NCI-H146 (cell line): ENCODE measurements around the gene PHACTR1.

ENCODE experiments used
- DNase-seq: peaks from one replicate; lab custom pipeline; 2025; lab: John Stamatoyannopoulos, UW

PHACTR1 gene

DNA sequence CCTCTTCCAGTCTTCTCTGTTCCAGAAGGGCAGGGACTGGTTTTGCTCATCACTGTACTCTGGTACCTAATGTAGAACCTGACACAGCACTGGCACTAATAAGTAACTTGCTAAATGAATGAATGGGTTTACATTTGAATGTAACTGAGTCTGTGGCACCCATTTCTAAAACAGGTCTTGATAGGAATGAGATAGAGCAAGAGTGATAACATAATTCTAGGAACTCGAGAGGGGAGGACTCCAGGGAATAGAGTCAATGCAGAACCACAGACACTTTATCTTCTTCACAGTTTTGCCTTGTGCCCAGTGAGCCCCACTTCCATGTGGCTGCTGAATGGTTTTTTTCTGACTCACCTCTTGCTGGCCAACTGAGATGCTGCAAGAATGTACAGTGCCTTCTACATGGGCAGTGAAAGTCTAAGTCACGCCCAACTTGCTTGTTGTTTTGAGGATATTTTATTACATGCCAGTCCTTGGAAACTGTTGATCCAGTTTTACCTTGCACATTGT, 550.6 kb downstream of the PHACTR1 start:
- no peak for DNase-seq

DNA sequence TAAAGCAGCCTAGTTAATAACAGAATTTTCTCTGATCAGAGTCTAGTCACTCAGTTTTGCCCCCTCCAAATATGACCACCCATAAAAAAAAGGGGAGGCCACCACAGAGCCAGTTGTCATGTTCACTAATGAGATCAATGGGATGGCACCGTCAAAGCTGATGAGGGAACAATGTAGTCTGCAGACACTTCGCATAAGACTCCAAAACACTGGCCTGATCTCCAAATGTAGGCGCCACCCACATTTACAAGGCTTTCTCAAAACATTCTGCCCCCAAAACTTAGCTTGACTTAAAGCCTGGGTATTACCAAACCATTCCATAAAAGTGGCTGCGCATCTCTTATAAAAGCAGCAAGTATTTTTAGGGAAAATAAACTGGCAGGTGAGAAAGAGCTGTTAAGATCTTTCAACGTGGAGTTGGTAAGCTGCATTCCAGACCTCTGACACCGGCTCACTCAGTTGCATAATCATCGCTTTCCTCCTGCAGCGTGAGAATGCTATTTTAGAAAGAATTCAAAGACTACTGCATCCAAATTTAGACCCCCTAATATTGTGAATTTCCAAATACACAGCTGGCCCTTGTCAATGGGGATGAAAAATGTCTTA, 552.4 kb downstream of the PHACTR1 start:
- DNase-seq = no peak

DNA sequence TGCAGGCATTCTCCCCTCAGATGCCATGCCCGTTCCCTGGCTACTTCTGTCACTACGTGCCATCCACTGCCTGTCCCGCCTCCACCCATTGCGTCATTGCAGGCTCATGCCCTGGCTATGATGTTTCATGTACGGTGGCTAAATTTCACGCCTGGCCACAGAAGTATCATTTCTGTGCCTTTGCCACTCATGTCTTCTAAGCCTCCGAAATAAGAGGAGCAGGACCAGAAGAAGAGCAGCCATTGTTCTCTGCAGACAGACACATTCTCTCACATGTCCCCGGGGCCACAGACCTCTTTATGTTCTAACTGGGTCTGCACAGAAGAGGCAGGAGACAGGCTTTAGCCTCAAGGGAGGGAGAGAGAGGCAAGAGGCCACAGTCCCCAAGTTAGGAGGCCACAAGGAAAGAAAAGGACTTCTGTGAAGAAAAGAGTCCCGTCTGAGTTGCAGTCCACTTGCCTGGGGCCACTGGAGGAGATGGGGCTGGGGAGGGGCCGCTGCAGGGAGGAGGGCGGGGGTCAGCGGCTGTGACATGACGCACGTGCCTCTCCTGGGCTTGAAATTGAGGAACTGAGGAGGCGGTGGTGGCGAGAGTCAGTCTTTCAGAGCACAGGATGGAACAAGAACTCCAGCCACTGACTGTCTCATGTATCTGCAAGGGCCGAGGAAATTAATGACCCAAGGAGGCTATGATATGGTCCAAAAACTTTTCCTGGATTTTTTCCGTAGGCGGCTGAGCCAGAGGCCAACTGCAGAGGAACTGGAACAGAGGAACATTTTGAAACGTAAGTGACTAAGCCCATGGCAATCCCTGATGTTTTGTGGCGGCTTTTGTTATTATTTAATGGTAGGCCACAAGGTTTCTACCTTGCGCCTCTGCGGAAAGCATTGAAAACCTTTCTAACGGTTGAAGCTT, 555.8 kb downstream of the PHACTR1 start:
- DNase-seq = no peak

DNA sequence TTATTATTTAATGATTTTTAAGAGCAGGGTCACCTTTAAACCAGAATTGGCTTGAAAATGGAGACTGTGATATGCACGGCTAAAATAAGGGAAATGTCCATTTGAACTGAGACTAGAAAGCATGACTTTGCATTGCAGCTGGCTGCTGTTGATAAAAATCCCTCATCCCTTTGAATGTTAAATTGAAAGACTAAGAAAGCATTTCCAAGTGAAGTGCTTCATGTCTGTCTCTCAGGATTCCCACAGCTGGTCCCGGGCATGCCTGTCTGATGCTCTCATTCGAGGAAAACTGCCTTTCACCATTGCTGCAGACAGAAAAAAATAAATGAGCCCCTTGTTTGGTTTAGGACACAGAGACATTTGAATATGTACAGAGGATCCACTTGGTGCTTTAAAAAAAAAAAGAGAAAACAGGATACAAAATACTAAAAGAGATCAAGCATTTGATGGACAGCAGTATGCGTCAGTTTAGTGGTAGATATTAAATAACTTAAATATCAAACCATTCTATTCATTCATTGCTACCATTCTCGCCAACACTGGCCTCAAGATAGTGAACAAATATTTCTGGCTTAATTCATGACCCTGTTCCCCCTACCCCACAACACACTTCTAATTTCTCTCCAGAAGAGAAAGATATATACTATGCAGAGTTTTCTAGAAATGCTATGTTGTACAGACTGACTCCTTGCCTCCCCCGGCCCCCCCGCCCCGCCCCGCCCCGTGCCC, 556.8 kb downstream of the PHACTR1 start:
- DNase-seq = no peak

DNA sequence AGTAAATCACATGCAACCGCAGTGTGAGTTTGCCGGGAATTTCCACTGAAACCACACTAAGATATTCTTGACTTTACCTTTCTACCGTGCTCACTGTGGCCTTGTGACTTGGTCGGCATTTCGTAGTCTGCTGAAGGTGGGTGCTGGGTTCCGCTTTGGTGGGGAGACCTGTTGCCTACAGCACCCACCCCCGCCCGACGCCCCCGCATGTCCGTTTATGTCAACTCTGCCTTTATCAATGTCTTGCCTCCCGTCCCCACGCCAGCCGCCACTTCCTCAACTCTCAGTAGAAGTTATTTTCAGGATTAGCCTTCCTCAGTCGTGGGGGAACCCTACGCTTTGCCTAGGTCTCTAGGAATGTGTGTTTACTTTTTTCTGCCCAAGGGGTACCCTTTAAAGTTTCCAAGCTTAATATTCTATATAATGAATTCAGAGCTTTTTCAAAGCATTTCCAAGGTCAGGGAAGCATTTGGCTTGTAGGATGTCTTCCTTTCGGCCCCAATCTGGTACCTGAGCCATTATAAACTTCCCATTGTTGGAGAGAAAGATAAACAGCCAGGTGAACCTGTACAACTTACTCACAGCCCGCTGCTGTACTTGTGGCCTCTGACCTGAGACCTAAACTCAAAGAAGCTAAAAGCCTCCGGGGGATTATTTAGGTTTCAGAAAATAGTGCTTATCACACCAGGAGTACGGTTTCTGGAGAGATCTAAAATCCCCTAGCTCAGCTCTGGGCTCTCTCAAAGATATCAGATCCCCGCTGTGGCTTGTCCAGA, 557.6 kb downstream of the PHACTR1 start:
- DNase-seq = no peak

DNA sequence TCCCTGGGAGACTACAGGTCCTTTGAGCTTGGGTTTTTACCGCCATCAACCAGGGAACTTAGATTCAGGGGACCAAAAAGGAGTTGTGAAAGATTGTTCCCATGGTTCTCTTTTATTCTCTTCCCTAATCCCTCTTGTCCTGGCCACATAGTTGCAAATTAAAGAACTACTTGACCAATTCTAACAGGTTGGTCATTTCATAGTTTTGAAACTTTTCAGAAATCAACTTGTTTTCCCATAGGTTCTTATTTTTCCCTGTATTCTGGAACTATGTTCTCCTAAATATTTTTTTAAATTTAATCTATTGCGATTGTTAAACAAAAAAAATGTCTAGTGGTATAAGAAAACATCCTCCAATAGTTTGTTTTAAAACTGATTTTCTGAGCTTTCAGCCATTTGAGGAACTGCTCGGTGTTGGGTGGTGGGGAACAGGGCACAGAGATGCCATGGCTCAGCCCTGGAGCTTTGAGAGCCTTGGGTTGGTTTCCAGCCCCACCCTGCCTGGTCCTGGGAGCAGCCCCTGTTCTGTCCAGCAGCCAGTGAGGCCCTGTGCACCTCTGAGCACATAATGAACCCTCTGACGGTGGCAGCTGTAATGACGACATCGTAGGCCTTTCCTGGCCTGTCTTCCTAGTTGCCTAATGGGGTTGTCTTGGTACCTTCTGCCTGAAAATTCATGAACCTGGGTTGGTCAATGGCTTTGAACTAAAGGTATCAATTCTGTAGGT, 558.3 kb downstream of the PHACTR1 start:
- no peak for DNase-seq

DNA sequence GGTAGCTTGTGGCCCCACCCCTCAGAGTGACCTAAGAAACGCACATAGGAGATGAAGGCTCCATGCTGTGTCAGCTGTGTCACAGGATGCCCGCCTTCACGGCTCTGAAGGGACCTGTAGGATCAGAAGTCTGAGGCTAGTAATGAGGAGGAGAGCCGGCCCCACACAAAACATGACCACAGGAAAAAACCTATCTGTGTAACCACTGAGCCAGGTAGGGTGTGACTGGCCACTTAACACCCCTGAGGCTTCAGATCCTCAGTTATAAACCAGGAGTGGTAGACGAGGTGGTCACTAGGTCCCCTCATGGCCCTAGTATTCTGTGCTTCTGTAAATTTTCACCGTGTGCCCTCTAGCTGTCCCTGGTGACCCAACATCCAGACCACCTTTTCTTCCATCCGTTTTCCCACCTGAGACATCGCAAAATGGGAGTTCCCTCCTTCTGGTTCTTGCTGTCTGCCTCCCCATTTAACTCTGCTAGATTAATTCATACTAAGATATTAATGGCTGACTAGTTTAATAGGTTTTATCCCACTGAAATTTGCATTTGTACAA, 558.9 kb downstream of the PHACTR1 start:
- DNase-seq = no peak

DNA sequence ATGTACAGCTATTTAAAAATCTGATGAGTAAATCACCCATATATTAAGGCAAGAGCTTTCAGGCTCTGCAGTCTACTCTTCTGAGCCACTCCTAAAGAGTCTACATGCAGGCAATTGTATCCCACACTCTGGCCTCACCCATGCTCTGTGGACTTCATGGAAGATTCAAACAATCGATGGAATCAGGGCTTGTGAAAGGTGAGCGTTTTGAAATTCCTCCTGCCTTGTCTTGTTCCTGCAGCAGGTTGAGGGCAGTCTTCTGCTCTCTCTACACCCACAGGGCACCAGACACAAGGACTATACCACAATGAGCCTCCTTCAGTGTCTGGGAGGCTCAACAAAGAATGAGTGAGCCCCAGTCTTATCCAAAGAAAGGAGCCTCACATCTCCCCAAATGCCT, 560.7 kb downstream of the PHACTR1 start:
- DNase-seq = no peak

DNA sequence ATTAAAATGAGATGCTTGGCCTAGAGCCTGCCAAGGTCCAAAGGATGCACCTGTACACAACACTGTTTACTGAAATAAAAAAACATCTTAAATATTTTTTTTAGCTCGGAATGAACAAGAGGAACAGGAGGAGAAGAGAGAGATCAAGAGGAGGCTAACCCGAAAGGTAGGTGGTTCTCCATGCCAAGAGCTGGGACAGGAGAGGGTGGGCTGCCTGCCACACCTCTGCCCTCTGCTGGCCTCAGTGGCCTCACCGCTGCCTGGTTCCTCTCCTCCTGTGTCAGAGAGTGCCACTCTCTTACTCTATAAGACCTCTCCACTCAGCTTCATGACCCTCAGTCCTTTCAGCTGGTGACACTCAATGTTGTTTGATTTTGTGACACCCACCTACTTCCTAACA, 561.6 kb downstream of the PHACTR1 start:
- no peak for DNase-seq

DNA sequence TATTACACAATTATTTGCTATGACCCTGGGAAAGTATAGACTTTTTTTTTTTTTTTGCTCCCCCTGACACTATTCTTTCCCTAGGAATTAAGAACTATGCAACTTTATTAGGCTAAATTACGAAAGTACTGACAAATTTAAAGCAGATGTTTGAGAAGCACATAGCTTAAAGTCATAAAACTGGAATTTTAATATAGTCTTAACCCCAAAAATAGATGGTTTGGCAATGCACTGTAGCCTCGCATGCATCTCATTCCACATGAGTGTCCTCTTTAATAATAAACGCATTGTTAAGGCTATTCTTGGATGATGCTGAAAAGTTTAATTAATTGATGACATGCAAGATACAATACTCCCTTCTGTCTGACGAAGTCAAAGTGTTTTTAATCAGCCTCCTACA, 562.4 kb downstream of the PHACTR1 start:
- no peak for DNase-seq

DNA sequence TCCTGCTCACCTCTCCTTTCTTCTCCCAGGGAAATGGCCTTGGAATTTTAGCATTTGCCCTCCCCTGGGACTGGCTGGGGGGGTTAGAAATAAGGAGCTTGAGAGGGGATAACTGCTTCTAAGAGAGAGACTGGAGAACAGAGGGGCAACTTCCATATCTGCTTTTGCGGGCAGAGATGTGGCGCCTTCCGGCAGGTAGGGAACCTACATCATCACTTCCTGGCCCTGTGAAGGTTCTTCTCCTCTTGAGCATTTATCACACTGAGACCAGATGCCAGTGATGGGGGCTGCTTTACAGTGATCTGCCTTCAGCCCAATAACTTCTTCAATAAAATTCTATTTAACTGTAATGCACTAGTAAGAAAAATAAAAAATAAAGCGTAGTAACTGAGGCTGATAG, 563.7 kb downstream of the PHACTR1 start:
- DNase-seq = no peak

DNA sequence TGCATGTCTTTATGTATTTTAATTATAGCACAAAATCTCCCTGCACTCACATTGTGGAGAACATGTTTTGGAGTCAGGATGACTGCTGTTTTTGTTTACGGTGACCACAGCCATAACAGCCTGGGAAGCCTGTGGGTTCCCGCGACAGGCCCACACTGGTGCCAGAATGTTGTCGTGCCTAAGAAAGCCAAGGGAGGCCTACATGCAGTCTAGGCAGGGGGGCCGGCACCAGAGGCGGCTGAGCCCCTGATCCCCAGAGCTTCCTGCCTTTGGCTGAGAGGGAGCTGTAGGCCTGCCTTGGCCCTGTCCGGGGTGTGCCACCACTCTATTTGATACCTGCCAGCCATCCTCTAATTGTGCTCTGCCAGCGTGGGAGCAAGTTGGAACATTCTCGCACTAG, 565.1 kb downstream of the PHACTR1 start:
- no peak for DNase-seq

DNA sequence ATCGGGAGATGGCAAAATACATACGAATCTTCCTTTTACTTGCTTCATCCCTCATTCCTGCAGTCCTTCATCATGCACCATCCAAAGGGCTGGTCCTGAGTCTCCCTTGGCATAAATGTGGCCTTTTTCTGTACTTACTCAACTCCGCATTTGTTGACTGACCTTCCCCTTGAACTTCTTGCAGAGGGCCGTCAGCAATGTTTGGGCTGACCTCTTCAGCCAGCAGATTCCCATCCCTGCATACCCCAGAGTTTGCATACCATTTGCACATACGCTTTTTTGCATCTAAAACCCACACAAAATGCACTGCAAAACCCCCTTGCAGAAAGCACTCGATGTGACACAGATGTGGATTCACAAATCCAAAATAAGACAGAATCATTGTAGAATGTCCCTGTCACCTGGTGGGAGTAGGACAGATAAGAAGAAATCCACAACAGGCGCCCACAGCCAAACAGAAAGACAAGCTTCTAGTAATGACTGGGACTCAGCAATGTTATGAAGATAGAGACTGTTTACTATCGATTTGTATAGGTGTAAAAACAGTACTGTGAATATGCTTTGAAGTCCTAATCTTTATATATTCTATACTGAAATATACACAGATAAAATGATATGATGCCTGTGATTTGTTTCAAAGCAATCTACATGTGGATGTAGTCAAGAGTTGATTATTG, 566.0 kb downstream of the PHACTR1 start:
- DNase-seq = no peak

DNA sequence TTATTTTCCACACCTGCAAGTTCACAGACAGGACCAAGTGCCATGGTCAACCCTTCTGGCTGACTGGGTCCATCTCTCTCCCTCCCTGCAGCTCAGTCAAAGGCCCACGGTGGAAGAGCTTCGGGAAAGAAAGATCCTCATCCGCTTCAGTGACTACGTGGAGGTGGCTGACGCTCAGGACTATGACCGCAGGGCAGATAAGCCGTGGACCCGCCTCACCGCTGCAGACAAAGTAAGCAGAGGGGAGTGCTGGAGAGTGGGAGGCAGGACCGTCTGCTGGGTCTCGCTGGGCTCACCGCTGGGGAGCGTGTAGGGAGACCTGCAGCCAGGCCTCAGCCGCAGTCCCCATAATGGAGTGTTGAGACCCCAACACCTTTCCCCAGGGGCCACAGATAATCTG, 566.8 kb downstream of the PHACTR1 start:
- no peak for DNase-seq

DNA sequence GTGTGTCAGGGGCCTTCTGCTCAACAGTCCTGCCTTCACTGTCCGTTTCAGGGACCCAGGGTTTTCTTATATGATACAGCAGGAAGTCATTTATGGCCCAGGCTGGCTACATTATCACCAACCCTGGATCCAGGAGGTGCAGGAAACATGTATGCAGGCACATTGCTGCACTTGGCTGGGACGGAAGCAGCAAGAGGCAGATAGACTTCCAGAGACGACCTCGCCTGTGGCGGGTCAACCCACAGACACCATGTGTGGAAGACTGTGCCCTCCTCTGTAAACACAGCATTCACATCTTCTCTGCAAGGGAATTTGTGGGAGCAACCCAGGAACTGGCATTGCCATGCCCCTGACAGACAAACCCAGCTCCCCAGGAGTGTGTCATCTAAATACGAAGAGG, 568.1 kb downstream of the PHACTR1 start:
- no peak for DNase-seq

DNA sequence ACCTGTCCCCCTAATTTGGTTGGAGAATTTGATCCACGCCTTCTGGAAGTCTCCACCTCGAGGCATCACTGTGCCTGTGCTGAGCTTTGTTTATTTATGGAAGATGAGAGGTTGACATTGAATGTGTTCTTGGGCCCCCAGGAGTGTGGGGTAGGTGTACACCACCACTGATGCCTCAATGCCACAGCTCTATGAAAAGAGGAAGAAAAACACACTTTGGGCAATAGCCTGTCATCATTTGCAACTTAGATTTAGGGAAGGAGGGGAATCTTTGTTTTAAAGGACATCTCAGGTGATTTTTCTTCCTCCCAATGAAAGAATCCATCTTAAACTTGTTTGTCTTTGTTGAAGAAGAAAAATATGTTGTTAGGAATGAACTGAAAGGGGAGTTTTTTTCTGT, 569.1 kb downstream of the PHACTR1 start:
- DNase-seq = no peak

DNA sequence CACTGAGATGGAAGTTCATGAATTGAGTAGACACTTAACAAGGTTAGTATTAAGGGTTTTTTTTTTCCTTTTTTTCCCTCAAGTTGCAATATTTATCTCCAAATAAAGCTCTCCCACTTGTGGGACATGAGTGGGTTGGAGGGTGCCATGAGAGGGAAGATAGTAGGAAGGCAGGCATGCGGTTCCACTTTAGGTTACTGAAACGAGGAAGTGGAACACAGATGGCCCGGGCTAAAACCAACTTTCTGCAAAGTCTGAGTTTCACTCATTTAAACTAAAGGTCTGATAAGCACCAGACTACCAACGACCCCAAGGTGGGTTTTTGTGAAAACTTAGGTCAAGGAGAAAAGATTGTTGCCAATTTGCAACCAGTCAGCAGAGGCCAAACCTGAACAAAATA, 569.6 kb downstream of the PHACTR1 start:
- no peak for DNase-seq

DNA sequence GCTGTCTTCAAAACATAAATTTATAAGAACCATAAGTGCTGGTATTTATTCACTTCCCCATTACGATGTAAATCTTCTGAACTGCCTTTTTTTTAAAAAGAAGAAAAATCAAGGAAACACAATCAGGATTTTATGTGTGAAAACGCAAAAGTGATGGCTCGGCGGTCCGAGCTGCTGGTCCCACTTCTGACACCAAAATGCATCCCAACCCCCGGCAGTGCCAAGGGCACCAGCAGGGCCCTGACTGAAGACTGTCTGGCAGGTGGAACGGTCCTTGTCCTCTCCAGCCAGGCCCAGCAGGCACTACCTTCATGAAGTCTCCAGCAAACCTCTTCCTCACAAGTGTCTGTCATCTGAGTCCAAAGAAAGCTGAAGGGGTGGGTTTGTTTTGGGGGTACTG, 570.5 kb downstream of the PHACTR1 start:
- no peak for DNase-seq

DNA sequence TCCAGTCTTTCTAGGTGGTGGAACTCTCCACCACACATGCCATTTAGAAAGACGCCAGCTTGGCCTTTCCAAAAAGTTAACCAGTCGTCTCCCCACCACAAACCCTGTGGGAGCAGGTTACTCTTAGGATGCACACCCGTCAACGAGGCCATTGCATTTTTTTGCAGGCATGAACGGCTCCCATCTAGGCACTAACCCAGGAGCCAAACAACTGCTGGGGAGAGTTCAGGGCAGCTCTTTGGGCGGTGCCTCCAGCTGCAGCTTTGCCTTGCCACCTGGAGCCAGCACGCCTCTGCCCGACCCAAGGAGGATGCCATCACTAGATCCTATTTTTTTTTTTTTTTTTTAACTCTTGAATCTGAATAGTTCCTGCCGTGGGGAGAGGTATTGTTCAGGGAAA, 571.9 kb downstream of the PHACTR1 start:
- no peak for DNase-seq

DNA sequence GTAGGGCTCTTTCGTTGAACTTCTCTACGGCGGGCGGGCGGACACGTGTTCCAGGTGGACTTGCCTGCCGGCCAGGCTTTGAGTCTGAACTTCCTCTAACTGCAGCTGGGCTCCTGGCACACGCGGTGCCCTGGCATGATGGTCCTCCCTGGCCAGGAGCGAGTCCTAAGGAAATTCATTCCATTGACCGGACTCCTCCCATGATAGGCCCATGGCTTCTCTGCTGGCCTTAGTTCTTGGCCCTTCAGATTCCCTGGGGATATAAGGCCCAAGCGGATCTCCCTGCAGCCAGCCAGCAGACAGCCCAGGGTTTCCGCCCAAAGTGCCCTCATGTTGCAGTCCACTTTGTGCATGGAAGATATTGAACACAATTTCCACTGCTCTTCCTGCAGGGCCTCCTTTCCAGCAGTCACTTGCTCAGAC, 572.4 kb downstream of the PHACTR1 start:
- no peak for DNase-seq
